Nephron progenitor cell (in vitro differentiated cells): ENCODE measurements around the gene ESYT3.

Experiments
- DNase-seq: peaks from one replicate; pipeline ENCODE4 v3.0.0; 2021
- H3K27ac Mint-ChIP-seq: 2 replicates; pipeline ENCODE4 v1.8.0; 2021; ENCODE audit warnings: mild to moderate bottlenecking, moderate library complexity, mixed read lengths
- H3K27me3 Mint-ChIP-seq: 2 replicates; pipeline ENCODE4 v1.8.0; 2021; ENCODE audit warnings: mild to moderate bottlenecking, low read depth, mixed read lengths; ENCODE audit not compliant: poor library complexity
- H3K36me3 Mint-ChIP-seq: 2 replicates; pipeline ENCODE4 v1.8.0; 2021; ENCODE audit warnings: low read depth, mixed read lengths
- H3K4me1 Mint-ChIP-seq: 2 replicates; pipeline ENCODE4 v1.8.0; 2021; ENCODE audit warnings: mixed read lengths
- H3K4me3 Mint-ChIP-seq: 2 replicates; pipeline ENCODE4 v1.8.0; 2021; ENCODE audit warnings: mild to moderate bottlenecking, moderate library complexity, mixed read lengths
- H3K9me3 Mint-ChIP-seq: 2 replicates; pipeline ENCODE4 v1.8.0; 2021; ENCODE audit warnings: mild to moderate bottlenecking, moderate library complexity, mixed read lengths
- CTCF ChIP-seq: fragments of 200-600 bp; sonication (generic); IDR thresholded peaks from 2 replicates; pipeline ENCODE4 v1.5.0; 2021; ENCODE audit warnings: antibody characterized with exemption

ESYT3 gene

GRCh38 chr3:138459619-138460535 lies 25.5 kb downstream of the ESYT3 start:
- H3K9me3 Mint-ChIP-seq: no peaks in the 10 kb centered on the region
- H3K4me1 Mint-ChIP-seq: no peaks in the 10 kb centered on the region
- no peaks in the 10 kb centered on the region for H3K36me3 Mint-ChIP-seq
- H3K4me3 Mint-ChIP-seq: no peak overlapping the region
- DNase-seq: no peak
- TF ChIP-seq CTCF: no peak
- peaks cover 21% of the 10 kb centered on the region for H3K27me3 Mint-ChIP-seq
- H3K27ac Mint-ChIP-seq: no peak overlapping the region

- DNase-seq: no peak
- H3K4me3 Mint-ChIP-seq: no peak overlapping the region
- no peak for TF ChIP-seq CTCF
- no peaks in the 10 kb centered on the region for H3K36me3 Mint-ChIP-seq
- H3K9me3 Mint-ChIP-seq: no peaks in the 10 kb centered on the region
- no peak overlapping the region for H3K27ac Mint-ChIP-seq
- peaks cover 17% of the 10 kb centered on the region for H3K27me3 Mint-ChIP-seq
- H3K4me1 Mint-ChIP-seq: no peaks in the 10 kb centered on the region
These were observed 26.3 kb downstream of the ESYT3 start for GRCh38 chr3:138460536-138461205.

- Mint-ChIP-seq H3K9me3 (no peaks in the 10 kb centered on the region), H3K36me3 (no peaks in the 10 kb centered on the region), H3K4me1 (no peaks in the 10 kb centered on the region), H3K4me3 (no peak overlapping the region), H3K27me3 (peaks cover 18% of the 10 kb centered on the region), H3K27ac (no peak overlapping the region)
- TF ChIP-seq CTCF: no peak
- no peak for DNase-seq
These were observed 26.8 kb downstream of the ESYT3 start for GRCh38 chr3:138461246-138461645.

GRCh38 chr3:138461896-138462295 lies 27.5 kb downstream of the ESYT3 start:
- no peak for DNase-seq
- no peaks in the 10 kb centered on the region for H3K36me3 Mint-ChIP-seq
- peaks cover 18% of the 10 kb centered on the region for H3K27me3 Mint-ChIP-seq
- no peak overlapping the region for H3K27ac Mint-ChIP-seq
- no peak for TF ChIP-seq CTCF
- H3K4me3 Mint-ChIP-seq: no peak overlapping the region
- peaks cover 6% of the 10 kb centered on the region for H3K4me1 Mint-ChIP-seq
- no peaks in the 10 kb centered on the region for H3K9me3 Mint-ChIP-seq

- Mint-ChIP-seq H3K4me3 (no peak overlapping the region), H3K27ac (no peak overlapping the region), H3K9me3 (no peaks in the 10 kb centered on the region), H3K27me3 (peaks cover 24% of the 10 kb centered on the region), H3K36me3 (no peaks in the 10 kb centered on the region), H3K4me1 (peaks cover 14% of the 10 kb centered on the region)
- TF ChIP-seq CTCF: no peak
- no peak for DNase-seq
These were observed 29.5 kb downstream of the ESYT3 start for GRCh38 chr3:138463724-138464490.
